ENCODE data around the gene ITIH6.
"Not testable (repeated sequence)": the region's sequence is repeated elsewhere in the genome, so short reads cannot be mapped to it uniquely, and the experiment has no call there.

The ITIH6 gene, protein sequence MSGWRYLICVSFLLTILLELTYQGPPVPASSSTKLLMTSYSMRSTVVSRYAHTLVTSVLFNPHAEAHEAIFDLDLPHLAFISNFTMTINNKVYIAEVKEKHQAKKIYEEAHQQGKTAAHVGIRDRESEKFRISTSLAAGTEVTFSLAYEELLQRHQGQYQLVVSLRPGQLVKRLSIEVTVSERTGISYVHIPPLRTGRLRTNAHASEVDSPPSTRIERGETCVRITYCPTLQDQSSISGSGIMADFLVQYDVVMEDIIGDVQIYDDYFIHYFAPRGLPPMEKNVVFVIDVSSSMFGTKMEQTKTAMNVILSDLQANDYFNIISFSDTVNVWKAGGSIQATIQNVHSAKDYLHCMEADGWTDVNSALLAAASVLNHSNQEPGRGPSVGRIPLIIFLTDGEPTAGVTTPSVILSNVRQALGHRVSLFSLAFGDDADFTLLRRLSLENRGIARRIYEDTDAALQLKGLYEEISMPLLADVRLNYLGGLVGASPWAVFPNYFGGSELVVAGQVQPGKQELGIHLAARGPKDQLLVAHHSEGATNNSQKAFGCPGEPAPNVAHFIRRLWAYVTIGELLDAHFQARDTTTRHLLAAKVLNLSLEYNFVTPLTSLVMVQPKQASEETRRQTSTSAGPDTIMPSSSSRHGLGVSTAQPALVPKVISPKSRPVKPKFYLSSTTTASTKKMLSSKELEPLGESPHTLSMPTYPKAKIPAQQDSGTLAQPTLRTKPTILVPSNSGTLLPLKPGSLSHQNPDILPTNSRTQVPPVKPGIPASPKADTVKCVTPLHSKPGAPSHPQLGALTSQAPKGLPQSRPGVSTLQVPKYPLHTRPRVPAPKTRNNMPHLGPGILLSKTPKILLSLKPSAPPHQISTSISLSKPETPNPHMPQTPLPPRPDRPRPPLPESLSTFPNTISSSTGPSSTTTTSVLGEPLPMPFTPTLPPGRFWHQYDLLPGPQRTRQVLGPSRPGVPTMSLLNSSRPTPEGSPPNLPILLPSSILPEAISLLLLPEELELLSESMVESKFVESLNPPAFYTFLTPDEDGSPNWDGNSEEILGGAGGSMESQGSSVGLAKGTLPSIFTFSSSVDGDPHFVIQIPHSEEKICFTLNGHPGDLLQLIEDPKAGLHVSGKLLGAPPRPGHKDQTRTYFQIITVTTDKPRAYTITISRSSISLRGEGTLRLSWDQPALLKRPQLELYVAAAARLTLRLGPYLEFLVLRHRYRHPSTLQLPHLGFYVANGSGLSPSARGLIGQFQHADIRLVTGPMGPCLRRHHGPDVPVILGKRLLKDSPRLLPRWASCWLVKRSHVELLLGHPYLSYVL

DNA sequence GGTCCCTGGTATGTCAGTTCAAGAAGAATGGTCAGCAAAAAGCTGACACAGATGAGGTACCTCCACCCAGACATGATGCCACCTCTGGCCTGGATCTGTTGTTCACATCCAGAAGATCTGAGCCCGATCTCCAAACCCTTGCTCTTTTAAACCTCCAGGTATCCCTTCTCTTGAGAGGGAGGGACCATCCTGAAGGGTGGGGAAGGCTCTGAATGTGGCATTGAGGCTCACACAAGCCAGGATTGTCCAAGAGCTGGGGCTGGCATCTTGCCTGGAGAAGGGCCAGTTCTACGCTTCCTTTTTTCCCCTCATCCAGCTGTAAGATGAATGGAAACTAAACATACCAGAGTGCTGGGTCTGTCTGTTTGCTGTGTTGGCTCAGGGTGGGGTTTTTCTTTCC lies at the start of gene ITIH6:
TSS of gene ITIH6 (minus strand) at position 119 of the 400 bp plus-strand sequence. CDS start at position 74, 45 bp downstream.
- no peak for DNase-seq (ENCODE audit: low read depth in 1 of 2, low spot score in 1 of 2)

DNA sequence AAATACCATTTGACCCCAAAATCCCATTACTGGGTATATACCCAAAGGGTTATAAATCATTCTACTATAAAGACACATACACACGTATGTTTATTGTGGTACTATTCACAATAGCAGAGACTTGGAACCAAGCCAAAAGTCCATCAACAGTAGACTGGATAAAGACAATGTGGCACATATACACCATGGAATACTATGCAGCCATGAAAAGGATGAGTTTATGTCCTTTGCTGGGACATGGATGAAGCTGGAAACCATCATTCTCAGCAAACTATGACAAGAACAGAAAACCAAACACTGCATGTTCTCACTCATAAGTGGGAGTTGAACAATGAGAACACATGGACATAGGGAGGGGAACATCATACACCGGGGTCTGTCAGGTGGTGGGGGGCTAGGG lies 49.6 kb upstream of the ITIH6 start:
- DNase-seq (ENCODE audit: low read depth in 1 of 2, low spot score in 1 of 2): not testable (repeated sequence)

DNA sequence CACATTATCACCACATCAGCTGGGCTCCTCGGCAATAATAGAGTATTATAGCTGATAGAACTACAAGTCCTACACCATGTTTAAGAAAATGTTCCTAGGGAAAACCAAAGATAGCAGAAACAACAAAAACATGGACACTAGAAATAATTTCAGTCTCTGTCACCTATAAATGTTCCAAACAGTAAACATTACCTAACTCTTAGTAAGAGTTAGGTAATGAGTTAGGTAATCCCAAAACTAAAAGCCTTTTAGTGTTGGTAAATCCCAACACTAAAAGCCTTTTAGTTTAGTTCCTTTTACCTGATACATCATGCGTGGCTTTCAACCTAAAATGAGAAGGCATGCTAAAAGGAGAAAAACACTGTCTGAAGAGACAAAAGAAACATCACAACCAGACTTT lies 45.0 kb upstream of the ITIH6 start:
- DNase-seq (ENCODE audit: low read depth in 1 of 2, low spot score in 1 of 2): no peak

DNA sequence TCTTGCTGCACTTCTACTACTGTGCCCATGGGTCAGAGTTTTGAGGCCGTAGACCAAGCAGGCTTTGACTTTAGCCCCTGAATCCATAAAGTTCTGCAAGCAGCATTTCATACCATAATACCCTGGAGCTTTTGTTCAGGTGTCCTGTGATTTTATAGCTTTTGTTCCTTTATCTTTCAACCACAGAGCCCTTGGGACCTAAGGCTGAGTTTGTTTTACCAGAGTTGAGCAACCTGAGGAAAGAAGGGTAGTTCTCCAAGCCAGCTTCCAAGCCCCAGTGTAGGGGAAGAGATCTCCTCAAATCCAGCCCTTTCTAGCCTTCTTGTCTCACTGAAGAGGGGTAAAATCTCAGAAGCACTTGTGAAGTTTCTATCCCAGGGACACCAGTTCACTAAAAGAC lies 44.6 kb upstream of the ITIH6 start:
- DNase-seq (ENCODE audit: low read depth in 1 of 2, low spot score in 1 of 2): no peak

DNA sequence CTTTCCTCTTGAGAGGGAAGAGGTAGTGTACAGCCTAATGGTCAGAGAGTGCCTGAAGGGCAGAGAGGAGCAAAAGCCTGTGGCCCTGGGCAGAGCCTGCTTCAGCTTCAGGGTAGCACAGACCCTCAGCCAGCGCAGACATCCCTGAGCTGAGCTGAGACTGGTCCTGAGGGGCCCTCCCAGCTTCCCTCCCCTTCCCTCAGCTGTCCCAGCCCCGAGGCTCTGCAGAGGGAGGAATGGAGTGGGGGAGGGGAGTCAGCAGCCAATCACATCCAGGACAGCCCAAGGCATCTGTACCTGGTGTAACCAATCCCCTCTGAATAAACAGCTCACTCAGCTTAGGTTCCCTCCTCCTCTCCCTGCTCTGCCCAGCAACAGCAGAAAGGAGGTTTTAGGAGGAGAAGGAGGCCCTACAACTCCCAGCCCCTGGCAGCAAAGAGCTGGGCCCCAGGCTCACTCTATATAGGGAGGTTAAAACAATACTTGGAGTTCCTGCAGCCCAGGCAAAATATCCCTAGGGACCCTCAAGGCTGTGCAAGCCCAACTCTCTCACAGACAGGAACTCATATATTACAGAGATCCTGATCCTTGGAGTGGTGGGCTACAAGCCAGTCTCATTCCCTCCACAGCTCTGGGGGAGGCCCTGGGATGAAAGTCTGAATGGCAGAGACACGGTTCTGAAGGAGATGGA lies 43.3 kb upstream of the ITIH6 start:
- DNase-seq (ENCODE audit: low read depth in 1 of 2, low spot score in 1 of 2): not testable (repeated sequence)

DNA sequence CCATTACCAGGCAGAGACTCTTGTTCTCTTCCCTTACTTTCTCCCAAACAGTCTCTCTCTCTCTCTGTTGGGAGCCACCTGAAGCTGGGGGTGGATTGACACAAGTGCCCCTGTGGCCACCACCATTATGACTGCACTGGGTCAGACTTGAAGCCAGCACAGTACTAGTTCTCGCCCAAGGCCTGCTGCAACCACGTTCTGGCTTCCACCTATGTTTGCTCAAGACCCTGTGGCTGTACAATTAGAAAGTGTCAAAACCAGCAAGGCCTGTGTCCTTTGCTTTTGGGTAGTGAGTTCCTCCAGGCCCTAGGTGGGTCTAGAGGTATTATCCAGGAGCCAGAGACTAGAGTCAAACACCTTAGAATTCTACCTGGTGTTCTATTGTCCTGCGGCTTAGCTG lies 40.5 kb upstream of the ITIH6 start:
- DNase-seq (ENCODE audit: low read depth in 1 of 2, low spot score in 1 of 2): no peak

DNA sequence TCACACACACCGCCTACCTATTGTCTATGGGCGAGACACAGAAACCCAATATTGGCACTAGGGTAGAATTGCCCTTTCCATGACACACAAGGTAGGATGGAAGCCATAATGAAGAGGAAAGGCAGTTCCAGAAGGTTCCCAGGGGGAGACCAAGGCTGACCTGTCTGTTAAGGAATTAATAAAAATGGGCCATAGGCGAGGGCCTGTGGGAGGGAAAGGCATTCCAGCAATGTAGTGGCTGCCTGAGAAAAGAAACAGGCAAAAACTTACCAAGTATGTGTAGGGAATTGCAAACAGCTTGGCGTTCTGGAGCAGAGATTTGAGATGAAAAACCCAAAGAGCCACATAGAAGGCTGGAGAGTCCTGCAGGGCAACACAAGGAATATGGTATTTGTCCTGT lies 28.5 kb upstream of the ITIH6 start:
- DNase-seq (ENCODE audit: low read depth in 1 of 2, low spot score in 1 of 2): no peak

DNA sequence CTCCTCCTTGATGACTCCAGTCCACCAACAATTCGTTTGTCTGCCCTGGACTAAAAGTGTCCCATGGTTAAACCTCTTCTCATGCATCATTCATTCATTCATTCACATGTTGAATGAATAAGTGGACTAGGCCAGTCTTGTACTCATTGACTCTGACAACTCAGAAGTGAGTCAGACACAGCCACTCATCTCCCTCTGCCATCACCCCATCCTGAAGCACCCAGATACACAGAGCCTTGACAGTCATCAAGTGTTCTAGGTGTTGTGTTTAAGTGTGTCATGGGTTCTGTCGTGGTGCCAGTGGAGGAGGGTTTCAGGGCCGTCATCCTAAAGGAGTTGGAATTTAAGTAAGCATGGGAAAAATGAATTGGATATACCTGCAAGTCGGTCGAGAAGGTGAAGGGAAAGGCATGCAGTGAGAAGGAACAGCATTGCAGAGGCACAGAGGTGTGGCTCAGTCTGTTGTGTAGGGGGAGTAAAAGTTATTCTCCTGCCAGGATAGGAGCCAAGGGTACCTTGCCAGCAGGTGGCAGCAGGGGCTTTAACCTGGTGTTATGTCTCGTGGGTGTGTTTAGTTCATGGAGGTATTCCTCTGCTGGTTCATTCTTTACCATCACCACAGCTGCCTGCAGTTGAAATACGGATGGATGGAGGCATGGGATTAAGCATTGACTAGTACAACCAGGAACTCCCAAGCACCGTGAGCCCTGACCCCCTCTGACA lies 27.8 kb upstream of the ITIH6 start:
- DNase-seq (ENCODE audit: low read depth in 1 of 2, low spot score in 1 of 2): peak in 1 of 2 donors; percentile 7

DNA sequence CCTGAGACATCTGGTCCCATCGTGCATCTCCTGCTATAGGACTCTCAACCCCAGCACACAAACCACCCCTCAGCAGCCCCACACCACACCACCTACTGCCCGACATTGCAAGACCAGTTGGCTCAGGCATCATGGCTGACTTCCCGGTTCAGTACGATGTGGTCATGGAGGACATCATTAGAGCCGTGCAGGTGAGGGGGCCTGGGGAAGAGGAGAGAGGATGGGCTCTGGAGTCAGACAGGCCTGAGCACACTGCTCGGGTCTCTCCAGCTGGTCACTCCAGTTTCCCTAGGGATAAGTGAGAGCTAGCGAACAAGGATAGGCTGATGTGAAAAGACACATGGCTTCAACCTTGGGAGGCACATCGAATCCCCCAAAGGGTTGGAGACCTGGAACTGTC lies 26.7 kb upstream of the ITIH6 start:
- no peak for DNase-seq (ENCODE audit: low read depth in 1 of 2, low spot score in 1 of 2)

DNA sequence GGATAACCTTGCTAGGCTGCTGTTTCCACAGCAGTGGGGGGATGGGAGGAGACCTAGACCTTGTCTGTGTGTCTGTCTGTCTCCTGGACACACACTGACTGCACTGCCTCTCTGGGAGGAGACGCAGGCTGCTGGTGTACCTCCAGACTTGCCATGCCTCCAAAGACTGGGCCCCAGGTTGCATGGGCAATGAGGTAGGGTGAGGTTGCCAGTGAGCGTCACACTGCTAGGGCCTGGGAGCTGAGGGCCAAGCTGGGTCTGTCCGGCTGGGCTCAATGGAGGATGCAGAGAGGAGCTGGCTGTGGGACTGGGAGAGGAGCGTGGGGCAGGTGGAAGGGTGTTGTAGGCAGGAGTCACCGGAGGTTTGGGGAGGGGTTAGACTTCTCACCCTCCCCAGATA lies 26.1 kb upstream of the ITIH6 start:
- no peak for DNase-seq (ENCODE audit: low read depth in 1 of 2, low spot score in 1 of 2)

DNA sequence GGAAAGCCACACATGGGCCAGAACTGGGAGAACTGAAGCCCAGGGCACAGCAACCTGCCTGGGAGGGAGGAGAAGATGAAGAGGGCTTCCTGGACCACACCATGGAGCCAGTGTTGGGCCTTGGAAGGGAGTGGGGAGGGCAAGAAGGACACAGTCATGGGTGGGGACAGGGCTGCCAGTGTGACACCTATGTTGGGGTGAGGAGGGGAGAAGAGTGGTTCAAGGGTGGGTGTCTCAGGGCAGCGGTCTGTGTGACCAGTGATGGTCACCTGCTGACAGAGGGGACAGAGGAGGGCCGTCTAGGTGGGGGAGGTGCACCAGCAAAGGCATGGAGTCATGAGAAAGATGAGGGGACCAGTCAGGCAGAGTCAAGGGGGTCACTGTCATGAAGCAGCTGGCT lies 23.3 kb upstream of the ITIH6 start:
- no peak for DNase-seq (ENCODE audit: low read depth in 1 of 2, low spot score in 1 of 2)

DNA sequence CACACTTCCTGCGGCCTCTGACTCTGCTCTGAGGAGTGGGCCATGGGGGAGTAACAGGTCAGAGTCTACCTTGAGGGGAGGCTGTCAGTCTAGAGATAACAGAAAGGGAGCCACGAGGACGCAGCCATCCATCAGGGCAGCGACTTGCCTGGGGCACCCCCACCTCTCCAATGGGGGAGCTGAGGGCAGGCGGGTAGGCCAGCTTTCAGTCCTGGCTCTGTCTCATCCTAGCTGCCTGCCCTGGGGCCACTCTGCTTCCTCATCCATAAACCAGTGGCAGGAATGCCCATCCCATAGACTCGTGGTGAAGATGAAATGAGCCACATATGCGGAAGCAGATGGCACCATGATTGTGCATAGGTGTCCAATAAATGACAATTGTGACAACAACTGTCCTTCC lies 22.7 kb upstream of the ITIH6 start:
- DNase-seq (ENCODE audit: low read depth in 1 of 2, low spot score in 1 of 2): no peak

DNA sequence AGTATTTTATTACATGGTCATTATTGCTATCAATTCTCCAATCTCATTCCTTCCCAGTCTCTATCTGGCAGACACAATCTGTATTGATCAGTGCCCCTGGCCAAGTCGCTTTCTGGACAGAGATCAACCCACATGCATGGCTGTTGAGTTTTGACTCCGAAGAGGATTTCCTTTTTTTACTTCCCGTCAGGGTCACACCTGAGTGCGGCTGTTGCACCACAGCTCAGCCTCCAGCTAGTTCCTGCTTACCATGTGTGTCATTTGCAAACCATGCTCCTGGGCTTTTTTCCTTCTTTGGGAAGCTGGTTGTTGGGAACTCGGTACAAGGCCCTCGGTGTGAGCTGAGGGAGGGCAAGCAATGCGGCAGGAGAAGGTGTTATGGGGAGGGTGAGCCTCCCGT lies 21.1 kb upstream of the ITIH6 start:
- no peak for DNase-seq (ENCODE audit: low read depth in 1 of 2, low spot score in 1 of 2)

DNA sequence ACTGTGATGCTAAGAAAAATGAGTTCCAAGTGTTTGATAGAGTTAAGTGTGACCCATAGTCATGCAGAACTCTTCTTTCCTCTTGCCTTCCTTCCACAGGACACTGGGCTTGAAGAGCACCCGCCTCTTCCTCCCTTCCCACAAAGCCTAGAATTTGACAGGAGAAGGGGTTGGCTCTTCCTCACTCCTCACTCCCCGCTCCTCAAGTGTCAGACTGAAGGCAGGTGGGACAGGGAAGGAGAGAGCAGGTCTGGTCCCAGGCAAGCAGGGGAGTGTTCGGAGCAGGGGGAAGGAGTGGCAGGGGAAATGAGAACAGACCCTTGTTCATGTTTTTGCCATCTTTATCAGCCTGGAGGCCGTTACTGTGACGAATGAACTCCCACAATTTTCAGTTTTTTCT lies 20.2 kb upstream of the ITIH6 start:
- no peak for DNase-seq (ENCODE audit: low read depth in 1 of 2, low spot score in 1 of 2)

DNA sequence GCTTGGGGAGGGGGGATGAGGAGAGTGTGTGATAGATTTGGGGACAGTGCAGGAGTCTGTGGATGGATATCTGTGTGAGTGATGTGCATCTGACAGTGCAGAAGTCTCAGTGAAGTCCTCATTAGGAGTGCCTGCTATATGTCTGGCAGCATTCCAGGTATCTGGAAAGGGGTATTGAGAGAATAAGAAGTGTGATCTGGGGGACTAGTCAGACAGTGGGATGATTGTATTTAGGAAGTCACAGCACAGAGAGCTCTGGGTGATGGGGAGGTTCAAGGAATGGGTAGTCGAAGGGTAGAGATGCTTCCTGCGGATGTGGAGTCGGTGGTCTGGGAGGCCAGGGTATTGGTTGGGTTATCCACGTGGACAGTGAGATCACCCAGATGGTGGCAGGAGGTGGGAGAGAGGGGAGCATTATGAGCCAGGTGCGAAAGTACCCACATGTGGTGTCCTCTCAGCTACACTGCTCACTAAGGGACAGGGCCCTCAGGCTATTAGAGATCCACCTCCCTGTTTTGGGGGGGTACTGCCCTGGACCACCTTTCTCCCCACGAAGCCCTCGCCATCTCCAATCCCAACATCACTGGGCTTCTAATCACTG lies 19.3 kb upstream of the ITIH6 start:
- no peak for DNase-seq (ENCODE audit: low read depth in 1 of 2, low spot score in 1 of 2)

DNA sequence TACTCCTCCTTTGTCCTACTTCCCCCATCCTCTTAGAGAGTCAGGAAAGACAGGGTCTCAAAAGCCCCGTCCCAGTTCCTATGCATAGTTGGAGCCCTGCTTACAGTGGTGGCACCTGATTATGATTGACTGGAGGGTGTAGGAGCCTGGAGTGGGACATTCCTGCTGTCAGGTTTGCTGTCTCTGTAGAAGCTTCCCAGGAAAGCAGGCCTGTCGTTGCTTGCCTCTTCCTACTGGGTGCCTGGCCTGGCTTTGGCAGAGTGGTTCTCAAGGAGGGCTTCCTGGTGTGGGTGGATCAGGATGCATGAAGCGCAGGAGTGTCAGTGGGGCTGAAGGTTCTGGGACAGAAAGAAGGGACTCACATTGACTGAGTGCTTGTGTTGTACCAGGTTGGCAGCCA lies 14.3 kb upstream of the ITIH6 start:
- no peak for DNase-seq (ENCODE audit: low read depth in 1 of 2, low spot score in 1 of 2)

DNA sequence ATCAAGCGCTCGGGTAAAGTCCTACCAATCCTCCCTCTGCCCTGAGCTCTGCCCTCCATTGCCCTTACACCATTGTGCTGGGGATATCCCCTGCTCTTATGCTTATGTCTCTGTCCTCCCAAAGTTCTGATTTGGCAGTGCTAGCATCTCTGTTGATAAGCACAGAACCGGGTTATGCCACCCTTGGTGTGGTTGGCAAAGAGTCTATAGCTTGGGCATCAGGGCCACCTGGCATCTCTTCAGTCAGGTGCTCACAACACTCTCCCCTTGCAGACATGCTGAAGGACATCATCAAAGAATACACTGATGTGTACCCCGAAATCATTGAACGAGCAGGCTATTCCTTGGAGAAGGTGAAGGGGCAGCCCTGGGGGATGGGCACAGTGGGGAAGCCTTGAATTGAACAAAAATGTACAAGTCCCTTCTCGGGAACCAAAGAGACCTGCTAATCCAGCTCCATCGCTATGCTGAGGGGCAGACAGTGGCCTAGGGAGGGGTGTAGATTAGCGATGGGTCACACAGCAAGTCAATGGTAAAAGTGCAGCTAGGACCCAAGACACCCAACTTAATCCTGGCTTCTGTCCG lies 13.3 kb upstream of the ITIH6 start:
- no peak for DNase-seq (ENCODE audit: low read depth in 1 of 2, low spot score in 1 of 2)

DNA sequence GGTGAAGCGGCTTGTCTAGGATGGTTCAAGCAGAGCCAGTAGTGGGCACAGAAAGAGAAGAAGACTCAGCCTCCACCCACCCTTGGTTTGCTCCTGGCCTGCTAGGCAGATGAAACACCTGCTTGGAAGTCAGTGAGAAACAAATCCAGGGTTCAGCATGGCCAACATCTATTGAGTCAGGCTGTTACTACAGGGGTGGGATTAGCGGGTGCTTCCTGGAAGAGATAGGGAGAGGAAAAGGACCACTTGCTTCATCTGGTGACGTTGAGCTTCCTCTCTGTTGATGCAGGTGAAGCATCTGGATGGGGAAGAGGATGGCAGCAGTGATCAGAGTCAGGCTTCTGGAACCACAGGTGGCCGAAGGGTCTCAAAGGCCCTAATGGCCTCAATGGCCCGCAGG lies 12.5 kb upstream of the ITIH6 start:
- DNase-seq (ENCODE audit: low read depth in 1 of 2, low spot score in 1 of 2): no peak

Data from activated T-helper 1 cell treated with anti-CD3 and anti-CD28 coated beads, Interleukin-2, amount 50 U/mL, for 16 hours (primary cell).